ENCODE data around the gene GTPBP6.
"Not testable (repeated sequence)": the region's sequence is repeated elsewhere in the genome, so short reads cannot be mapped to it uniquely, and the experiment has no call there.

Gene GTPBP6

GRCh38 chrX:351736-352135, 33.1 kb upstream of the GTPBP6 start:
- in situ Hi-C loops (cut with HindIII; ENCODE audit: low sequenced_read_pairs): no loop called here

GRCh38 chrX:351324-351641, 32.7 kb upstream of the GTPBP6 start:
- in situ Hi-C loops (cut with HindIII; ENCODE audit: low sequenced_read_pairs): not testable (repeated sequence)

GRCh38 chrX:350534-351323, 32.1 kb upstream of the GTPBP6 start:
- in situ Hi-C loops (cut with HindIII; ENCODE audit: low sequenced_read_pairs): no loop called here

- in situ Hi-C loops (cut with HindIII; ENCODE audit: low sequenced_read_pairs): no loop called here
Measured at GRCh38 chrX:350148-350533, 31.5 kb upstream of the GTPBP6 start.

GRCh38 chrX:349702-350101, 31.1 kb upstream of the GTPBP6 start:
- in situ Hi-C loops (cut with HindIII; ENCODE audit: low sequenced_read_pairs): no loop called here

- in situ Hi-C loops (cut with HindIII; ENCODE audit: low sequenced_read_pairs): no loop called here
Measured at GRCh38 chrX:349196-349595, 30.6 kb upstream of the GTPBP6 start.

GRCh38 chrX:348461-349117, 30.0 kb upstream of the GTPBP6 start:
- in situ Hi-C loops (cut with HindIII; ENCODE audit: low sequenced_read_pairs): no loop called here

GRCh38 chrX:347351-348117, 28.9 kb upstream of the GTPBP6 start:
- in situ Hi-C loops (cut with HindIII; ENCODE audit: low sequenced_read_pairs): no loop called here

GRCh38 chrX:346034-346813, 27.6 kb upstream of the GTPBP6 start:
- in situ Hi-C loops (cut with HindIII; ENCODE audit: low sequenced_read_pairs): no loop called here

- in situ Hi-C loops (cut with HindIII; ENCODE audit: low sequenced_read_pairs): no loop called here
Measured at GRCh38 chrX:345020-345925, 26.7 kb upstream of the GTPBP6 start.

GRCh38 chrX:344371-344901, 25.8 kb upstream of the GTPBP6 start:
- in situ Hi-C loops (cut with HindIII; ENCODE audit: low sequenced_read_pairs): no loop called here

- in situ Hi-C loops (cut with HindIII; ENCODE audit: low sequenced_read_pairs): no loop called here
Measured at GRCh38 chrX:341541-342101, 23.0 kb upstream of the GTPBP6 start.

GRCh38 chrX:340641-341423, 22.2 kb upstream of the GTPBP6 start:
- in situ Hi-C loops (cut with HindIII; ENCODE audit: low sequenced_read_pairs): no loop called here

GRCh38 chrX:340121-340520, 21.5 kb upstream of the GTPBP6 start:
- in situ Hi-C loops (cut with HindIII; ENCODE audit: low sequenced_read_pairs): no loop called here

GRCh38 chrX:338836-339400, 20.3 kb upstream of the GTPBP6 start:
- in situ Hi-C loops (cut with HindIII; ENCODE audit: low sequenced_read_pairs): no loop called here

- in situ Hi-C loops (cut with HindIII; ENCODE audit: low sequenced_read_pairs): no loop called here
Measured at GRCh38 chrX:338281-338835, 19.8 kb upstream of the GTPBP6 start.

GRCh38 chrX:337331-337831, 18.8 kb upstream of the GTPBP6 start:
- in situ Hi-C loops (cut with HindIII; ENCODE audit: low sequenced_read_pairs): no loop called here

- in situ Hi-C loops (cut with HindIII; ENCODE audit: low sequenced_read_pairs): no loop called here
Measured at GRCh38 chrX:336227-336626, 17.6 kb upstream of the GTPBP6 start.

All from DLD1 (cell line).